B cell (primary cell): ENCODE results near the gene DIAPH1.

Experiments used
- CTCF ChIP-seq: fragments of 200-600 bp; IDR thresholded peaks from one replicate; pipeline ENCODE4 v1.8.0; 2022; ENCODE audit warnings: antibody characterized with exemption, mild to moderate bottlenecking
- EZH2 ChIP-seq: IDR thresholded peaks from 2 replicates; pipeline ENCODE4 v1.6.1; 2012; ENCODE audit warnings: borderline replicate concordance, low read depth, mild to moderate bottlenecking, moderate library complexity, low read length; ENCODE audit not compliant: insufficient read depth, poor library complexity, severe bottlenecking

GRCh38 chr5:141613344-141613743, 5.5 kb downstream of the DIAPH1 start:
- no peak for TF ChIP-seq CTCF
- no peak for TF ChIP-seq EZH2
